Measurements from ENCODE around the gene SMIM5. TPM values are rescaled to one million over a fixed set of nuclear protein-coding genes. Genes with fewer than 3 reads are reported as not detected.

The SMIM5 gene
- total and polyA plus RNA-seq, 2 of the 13 experiments (the other 11 are each of a cell fraction or from before 2014, with no cell fraction given): not detected

GRCh38 chr17:75632863-75633485 is at the start of gene SMIM5 (continued):
- no peak for TF ChIP-seq ESRRA (CRISPR knock-in tag; IDR thresholded peaks at IDR 0.05; ENCODE audit: low read depth)
- peak; percentile 56; the same call in 1 of the 2 replicates for TF ChIP-seq MXD1 (CRISPR knock-in tag; IDR thresholded peaks at IDR 0.05)
- TF ChIP-seq ZNF570 (CRISPR knock-in tag; IDR thresholded peaks at IDR 0.05; ENCODE audit: borderline replicate concordance): no peak
- TF ChIP-seq ZSCAN12 (CRISPR knock-in tag; IDR thresholded peaks at IDR 0.05): no peak
- TF ChIP-seq BORCS8-MEF2B (CRISPR knock-in tag; IDR thresholded peaks at IDR 0.05): no peak; the same call in 1 of the 2 replicates
- TF ChIP-seq SMAD1 (CRISPR knock-in tag; IDR thresholded peaks at IDR 0.05; ENCODE audit: borderline replicate concordance, low read depth): 0 out of 2 replicates have a peak, but pooled peaks have one; percentile 42
- TF ChIP-seq TAF15 (IDR thresholded peaks at IDR 0.05; ENCODE audit: low read depth, low read length, poor library complexity, severe bottlenecking): peak; percentile 41
- no peak for TF ChIP-seq SIN3A (IDR thresholded peaks at IDR 0.05; ENCODE audit: borderline replicate concordance, low read depth, low read length)

GRCh38 chr17:75584849-75585175 is 48.4 kb upstream of the SMIM5 start:
- no peaks in the 10 kb centered on the region for H3K9me3 ChIP-seq (ENCODE audit: low read length)
- 29% methylated on average over 4 of the region's 7 CpGs for WGBS (ENCODE audit: low lambda C conversion rate)
- H3K36me3 ChIP-seq (replicated peaks in 1 of 2; ENCODE audit: control insufficient read depth in 1 of 2, insufficient read depth in 2 of 2, low read length in 2 of 2): no peaks in the 10 kb centered on the region
- CTCF ChIA-PET (ENCODE audit: low intra/inter-chr PET ratio, low total read pairs): no interaction called here
- no TSS peak for BruUV-seq (replicated peaks)
- peaks cover 0 to 8% of the 10 kb centered on the region in 2 experiments; a peak in 2 of 5 replicates for H3K27me3 ChIP-seq (ENCODE audit: control insufficient read depth in 1 of 2, insufficient read depth in 2 of 2, low read length in 2 of 2)
- H3K4me1 ChIP-seq (ENCODE audit: insufficient read depth, low read length): peaks cover 46% of the 10 kb centered on the region
- DNase-seq (ENCODE audit: low spot score): no peak
- no peaks in the 10 kb centered on the region for H3K79me2 ChIP-seq (ENCODE audit: insufficient read depth, low read length)
- in situ Hi-C loops (cut with HindIII; ENCODE audit: extremely low pct_ligation_motif_present, low pct_unique_long_range_greater_than_20kb) (no loop called here), intact Hi-C loops (cut with micrococcal nuclease; ENCODE audit: unreplicated experiment) (loop anchor here (5.0 kb wide), 1 partner anchor 58 kb away; the partner anchor contains the start of gene LLGL2)
- peak; percentile 12; the same call in 2 of the 3 replicates for ATAC-seq
- H3K4me3 ChIP-seq (replicated peaks in 1 of 3; ENCODE audit: insufficient read depth in 1 of 3, low read depth in 2 of 3, low read length in 3 of 3): peak overlapping the region in 1 of 3 experiments; percentile 39; a peak in 2 of 6 replicates
- POLR2A ChIA-PET: no interaction called here
- no peak overlapping the region for H3K27ac ChIP-seq (ENCODE audit: extremely low read length, insufficient read depth, low read length)
- no peak for FAIRE-seq
- 0 out of 2 replicates have a peak overlapping the region, but pooled peaks have one; percentile 11 for H3K9ac ChIP-seq (ENCODE audit: insufficient read depth, low read depth, low read length)
- H4K20me1 ChIP-seq (ENCODE audit: insufficient read depth, low read length): no peaks in the 10 kb centered on the region
- peak overlapping the region; percentile 69 for H3K4me2 ChIP-seq (ENCODE audit: low read depth, low read length)
- no peak overlapping the region for H2AFZ ChIP-seq (ENCODE audit: low read length)
- TF ChIP-seq SNAI1 (CRISPR knock-in tag; IDR thresholded peaks at IDR 0.05; ENCODE audit: borderline replicate concordance): no peak
- TF ChIP-seq ZNF205 (CRISPR knock-in tag; IDR thresholded peaks at IDR 0.05): no peak
- no peak for TF ChIP-seq IRF1 (CRISPR knock-in tag; IDR thresholded peaks at IDR 0.05; ENCODE audit: low read depth)
- TF ChIP-seq ZNF468 (CRISPR knock-in tag; IDR thresholded peaks at IDR 0.05): no peak
- TF ChIP-seq ATRX (CRISPR knock-in tag; IDR thresholded peaks at IDR 0.05; ENCODE audit: borderline replicate concordance): no peak
- TF ChIP-seq LCORL (IDR thresholded peaks at IDR 0.05): no peak
- TF ChIP-seq LCORL (CRISPR knock-in tag; IDR thresholded peaks at IDR 0.05): no peak
- TF ChIP-seq ZNF614 (CRISPR knock-in tag; IDR thresholded peaks at IDR 0.05; ENCODE audit: borderline replicate concordance): no peak
- no peak for TF ChIP-seq BCL6 (CRISPR knock-in tag; IDR thresholded peaks at IDR 0.05)
- TF ChIP-seq ZNF687 (CRISPR knock-in tag; IDR thresholded peaks at IDR 0.05): peak; percentile 23; the same call in 1 of the 2 replicates

Measured in HepG2 (cell line).